Lung (tissue), 12 donors: ENCODE data around the gene CLEC11A. TPM values are rescaled to one million over a fixed set of nuclear protein-coding genes. Genes with fewer than 3 reads are reported as not detected.

Experiments
- ATAC-seq: fragments of 200-7000 bp; cut with Tn5 transposase; one replicate; pipeline ENCODE4 v1.9.1; 2020; ENCODE audit warnings: moderate number of reproducible peaks; ENCODE audit not compliant: insufficient read depth, low FRiP score
- DNase-seq, 3 donors: peaks; one replicate each; pipeline ENCODE4 v3.0.0-alpha.2; 2013 to 2017
- H3K27ac ChIP-seq, 2 donors: one replicate each; pipeline ENCODE4 v1.5.1; 2013; ENCODE audit warnings: mild to moderate bottlenecking in 2 of 2, moderate library complexity in 2 of 2, control low read depth in 1 of 2, inconsistent platforms in 1 of 2, low read depth in 1 of 2, low read length in 1 of 2
- H3K27me3 ChIP-seq, 3 donors: one replicate each; pipeline ENCODE4 v1.5.1; 2013; ENCODE audit warnings: low read length in 2 of 3; ENCODE audit not compliant: control insufficient read depth in 3 of 3, insufficient read depth in 3 of 3
- H3K36me3 ChIP-seq, 4 donors: one replicate each; pipeline ENCODE4 v1.5.1; 2013; ENCODE audit warnings: low read length in 4 of 4, mild to moderate bottlenecking in 1 of 4, moderate library complexity in 1 of 4; ENCODE audit not compliant: control insufficient read depth in 4 of 4, insufficient read depth in 4 of 4
- H3K4me1 ChIP-seq, 5 donors: one replicate each; pipeline ENCODE4 v1.5.1; 2013; ENCODE audit warnings: low read length in 5 of 5, mild to moderate bottlenecking in 2 of 5, moderate library complexity in 1 of 5; ENCODE audit not compliant: control insufficient read depth in 5 of 5, insufficient read depth in 5 of 5
- H3K4me3 ChIP-seq: one replicate; pipeline ENCODE4 v1.5.1; 2013; ENCODE audit warnings: mild to moderate bottlenecking, control low read depth, moderate library complexity
- H3K9ac ChIP-seq, 2 donors: one replicate each; pipeline ENCODE4 v1.5.1; 2013; ENCODE audit warnings: low read length in 2 of 2, control low read depth in 1 of 2; ENCODE audit not compliant: insufficient read depth in 1 of 2
- H3K9me3 ChIP-seq, 4 donors: one replicate each; pipeline ENCODE4 v1.5.1; 2013; ENCODE audit warnings: low read length in 3 of 4, mild to moderate bottlenecking in 1 of 4, moderate library complexity in 1 of 4; ENCODE audit not compliant: control insufficient read depth in 4 of 4, insufficient read depth in 3 of 4
- CTCF ChIP-seq: IDR thresholded peaks from 2 replicates; pipeline ENCODE4 v1.5.1; 2012; ENCODE audit warnings: mild to moderate bottlenecking; ENCODE audit errors: control extremely low read depth, extremely low read depth
- WGBS, 2 donors: extraction: QIAGEN DNeasy Blood & Tissue Kit; methylation state at CpG; one replicate each; pipeline ENCODE4 v1.1.7; 2013; 5-methylcytosine and 5-hydroxymethylcytosine counted together
- polyA plus RNA-seq, 2 donors: library from polyadenylated mRNA; stranded (reverse); fragments of 200-250 nt; gene quantifications; one replicate each; pipeline ENCODE4 v1.2.1, GENCODE V29; 2013
- total RNA-seq, 2 donors: library from RNA; depleted of rRNA in 1 of 2; stranded (reverse); fragments of >200 nt in 1 of 2; gene quantifications; one replicate each; pipeline ENCODE4 v1.2.1, GENCODE V29; 2014 to 2021
- donor health status: control.
- donor health status: control.
- donor health status: Bipolar disorder and iron deficiency.
- donor health status: healthy.
- donor health status: DM: yes; HTN: yes; CAD: no.

The CLEC11A gene
- total and polyA plus RNA-seq, 4 donors: 7.7 to 24.6 (median 11.1) TPM

GRCh38 chr19:50678323-50678722 is 44.8 kb upstream of the CLEC11A start:
- ATAC-seq (no peak), DNase-seq (no peak)
- Histone ChIP-seq H3K4me3 (no peak overlapping the region), H3K9me3 (peaks cover 0 to 9% (median 0%) of the 10 kb centered on the region in 4 donors), H3K27me3 (peaks cover 0 to 13% (median 2%) of the 10 kb centered on the region in 3 donors), H3K27ac (no peak overlapping the region), H3K36me3 (no peaks in the 10 kb centered on the region), H3K4me1 (no peaks in the 10 kb centered on the region), H3K9ac (no peak overlapping the region)
- WGBS, 2 donors: 48 to 53% methylated on average over 3 of the region's 3 CpGs
- no peak for TF ChIP-seq CTCF

GRCh38 chr19:50679177-50680125 is 43.7 kb upstream of the CLEC11A start:
- H3K27me3 ChIP-seq: peaks cover 0 to 7% (median 2%) of the 10 kb centered on the region in 3 donors
- ATAC-seq: peak; percentile 53
- WGBS, 2 donors: 11 to 12% methylated on average over 23 of the region's 23 CpGs
- no peak for TF ChIP-seq CTCF
- DNase-seq: peak; percentile 71 to 81 (median 72)
- no peak overlapping the region for H3K4me3 ChIP-seq
- no peak overlapping the region for H3K27ac ChIP-seq
- H3K9ac ChIP-seq: no peak overlapping the region
- H3K4me1 ChIP-seq: no peaks in the 10 kb centered on the region
- H3K9me3 ChIP-seq: peaks cover 0 to 9% (median 0%) of the 10 kb centered on the region in 4 donors
- no peaks in the 10 kb centered on the region for H3K36me3 ChIP-seq

DNA sequence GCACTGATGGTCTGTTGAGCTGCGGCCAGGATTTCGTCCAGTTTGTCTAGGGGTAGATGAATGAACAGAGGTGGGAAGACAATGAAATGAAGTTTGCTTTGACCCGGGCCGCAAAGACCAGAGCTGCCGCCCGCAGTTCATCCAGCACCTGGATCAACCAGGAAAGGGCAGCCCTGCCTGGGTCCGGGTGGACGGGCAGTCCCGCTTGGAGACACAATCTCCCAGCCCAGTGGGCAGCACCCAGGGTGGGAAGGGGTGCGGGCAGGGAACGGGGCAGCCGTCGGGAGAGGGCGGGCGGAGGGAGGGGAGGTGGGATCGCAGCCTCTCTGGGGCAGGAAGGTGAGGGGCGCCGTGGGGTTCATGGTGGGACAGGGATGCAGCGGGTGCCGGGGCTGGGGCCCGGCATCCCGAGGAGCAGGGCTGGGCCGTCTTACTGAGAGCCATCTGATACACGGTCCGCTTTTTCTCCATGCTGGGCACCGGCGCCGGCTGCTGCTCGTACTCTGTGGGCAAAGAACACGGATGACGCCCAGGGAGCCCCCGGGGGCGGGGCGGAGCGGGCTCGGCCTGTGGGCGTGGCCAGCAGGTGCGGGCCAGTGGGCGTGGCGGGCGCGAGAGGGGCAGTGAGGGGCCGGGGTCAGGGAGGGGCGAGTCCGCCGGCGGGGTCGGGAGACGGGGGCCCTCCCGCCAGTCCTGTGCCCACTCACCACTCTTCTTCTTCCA is 36.7 kb upstream of the CLEC11A start:
- no peak for ATAC-seq
- Histone ChIP-seq H3K36me3 (peaks cover 0 to 2% (median 0%) of the 10 kb centered on the region in 4 donors), H3K9me3 (peaks cover 0 to 3% (median 0%) of the 10 kb centered on the region in 4 donors), H3K4me3 (no peak overlapping the region), H3K27me3 (peaks cover 5 to 22% (median 15%) of the 10 kb centered on the region in 3 donors), H3K9ac (no peak overlapping the region), H3K27ac (no peak overlapping the region), H3K4me1 (peaks cover 0 to 2% (median 0%) of the 10 kb centered on the region in 5 donors)
- DNase-seq: no peak
- TF ChIP-seq CTCF: no peak
- WGBS, 2 donors: 15 to 21% methylated on average over 46 to 50 of the region's 50 CpGs
